Erythroblast (primary cell): ENCODE results near the gene SMG7.

Experiments used
- GATA1 ChIP-seq: IDR thresholded peaks from 2 replicates; pipeline ENCODE4 v1.6.1; 2011; ENCODE audit warnings: low read depth, mild to moderate bottlenecking, control low read depth, low read length, moderate library complexity
- POLR2A ChIP-seq: IDR thresholded peaks from 2 replicates; pipeline ENCODE4 v1.6.1; 2011; ENCODE audit warnings: mild to moderate bottlenecking, low read length

DNA sequence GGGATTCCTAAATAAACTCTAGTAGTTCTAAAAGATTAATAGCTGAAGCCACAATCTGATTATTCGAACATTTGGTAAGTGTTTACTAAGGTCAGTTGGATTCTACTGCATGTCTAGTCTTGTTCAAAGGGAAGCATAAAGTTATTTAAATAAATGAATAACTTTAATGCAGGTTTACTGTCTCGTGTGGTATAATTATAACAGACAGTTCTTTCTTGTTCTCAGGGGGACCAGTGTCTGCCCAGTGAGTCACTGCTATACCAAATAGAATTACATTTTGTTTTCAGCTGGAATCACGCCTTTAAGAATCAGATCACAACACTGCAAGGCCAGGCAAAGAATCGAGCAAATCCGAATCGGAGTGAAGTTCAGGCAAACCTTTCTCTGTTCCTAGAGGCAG is 45.1 kb downstream of the SMG7 start:
- TF ChIP-seq POLR2A (no peak), GATA1 (no peak)
